H1 (cell line): ENCODE data around the gene SMAD6. TPM values are rescaled to one million over a fixed set of nuclear protein-coding genes. Genes with fewer than 3 reads are reported as not detected.

ENCODE experiments used
- CTCF ChIP-seq, 3 experiments: IDR thresholded peaks; 1 replicate in 2 of 3; 2 replicates in 1 of 3; pipeline versions ENCODE4 v1.5.1 to v1.6.1; 2011; ENCODE audit warnings: low read length in 3 of 3, mild to moderate bottlenecking in 3 of 3, inconsistent platforms in 2 of 3, low read depth in 1 of 3, moderate library complexity in 1 of 3; ENCODE audit not compliant: insufficient read depth in 1 of 3; ENCODE audit errors: control extremely low read depth in 1 of 3
- HDAC2 ChIP-seq, 2 experiments: fragments of 300-600 bp in 1 of 2; sonication (generic) in 1 of 2; IDR thresholded peaks; 2 replicates each; pipeline ENCODE4 v1.6.1; 2011 to 2012; ENCODE audit warnings: low read depth in 2 of 2, low read length in 2 of 2, mild to moderate bottlenecking in 2 of 2, moderate library complexity in 2 of 2, borderline replicate concordance in 1 of 2, inconsistent platforms in 1 of 2
- POU5F1 ChIP-seq: IDR thresholded peaks from 2 replicates; pipeline ENCODE4 v1.6.1; 2011; ENCODE audit warnings: low read depth, mild to moderate bottlenecking, low read length, moderate library complexity
- SAP30 ChIP-seq: fragments of 300-600 bp; sonication (generic); IDR thresholded peaks from 2 replicates; pipeline ENCODE4 v1.7.1; 2012; ENCODE audit warnings: low read length, moderate library complexity, mild to moderate bottlenecking, inconsistent platforms; ENCODE audit not compliant: insufficient read depth, insufficient replicate concordance
- SIX5 ChIP-seq: IDR thresholded peaks from 2 replicates; pipeline ENCODE4 v1.6.1; 2011; ENCODE audit warnings: mild to moderate bottlenecking, low read depth, low read length
- TAF7 ChIP-seq: optimal IDR thresholded peaks from 2 replicates; pipeline ENCODE3; 2011; ENCODE audit warnings: low read depth, mild to moderate bottlenecking, inconsistent platforms, low read length, moderate library complexity, borderline replicate concordance
- polyA plus RNA-seq, 7 experiments: library from polyadenylated mRNA; depleted of rRNA in 3 of 7; stranded (reverse) in 5 of 7; unstranded in 2 of 7; fragments of >200 nt in 5 of 7; fragments of 200-250 nt in 2 of 7; gene quantifications; 1 replicate in 5 of 7; 2 replicates in 1 of 7; 4 replicates in 1 of 7; pipeline versions ENCODE4 v1.2.1 to v1.2.3, GENCODE V29; 2011 to 2013; ENCODE audit warnings: missing spikeins in 2 of 7, mixed read lengths in 2 of 7
- total RNA-seq: library from RNA; stranded (reverse); fragmentation: NEBNext Ultra II Directional; extraction: Animal tissue kit (Norgen Biotek cat#: 25700); gene quantifications from 2 replicates; pipeline ENCODE4 v1.2.1, GENCODE V29; 2021
- TF ChIP-seq, protein P1 (sequence below): IDR thresholded peaks from 2 replicates; pipeline ENCODE4 v1.6.1; 2012; ENCODE audit warnings: inconsistent platforms

Gene SMAD6
- total and polyA plus RNA-seq, 2 of the 8 experiments (the other 6 are each of a cell fraction or from before 2014, with no cell fraction given) = 1.8 to 7.0 TPM

GRCh38 chr15:66681395-66681794 is 20.6 kb upstream of the SMAD6 start (continued):
- TF ChIP-seq CTCF (IDR thresholded peaks at IDR 0.05; ENCODE audit: control extremely low read depth in 1 of 3, insufficient read depth in 1 of 3, low read depth in 1 of 3, low read length in 3 of 3) = no peak
- TF ChIP-seq HDAC2 (IDR thresholded peaks at IDR 0.05; ENCODE audit: borderline replicate concordance in 1 of 2, low read depth in 2 of 2, low read length in 2 of 2) = no peak
- no peak for TF ChIP-seq TAF7
- no peak for TF ChIP-seq SIX5
- TF ChIP-seq POU5F1 = no peak
- TF ChIP-seq, protein P1, sequence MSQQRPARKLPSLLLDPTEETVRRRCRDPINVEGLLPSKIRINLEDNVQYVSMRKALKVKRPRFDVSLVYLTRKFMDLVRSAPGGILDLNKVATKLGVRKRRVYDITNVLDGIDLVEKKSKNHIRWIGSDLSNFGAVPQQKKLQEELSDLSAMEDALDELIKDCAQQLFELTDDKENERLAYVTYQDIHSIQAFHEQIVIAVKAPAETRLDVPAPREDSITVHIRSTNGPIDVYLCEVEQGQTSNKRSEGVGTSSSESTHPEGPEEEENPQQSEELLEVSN = no peak
- TF ChIP-seq SAP30 = no peak
